GM18868 (cell line): ENCODE measurements around the gene TBC1D22A.

ENCODE experiments used
- ATAC-seq: cut with Tn5 transposase; IDR thresholded peaks from one replicate; pipeline ENCODE4 v1.9.1; 2021; ENCODE audit warnings: mild to moderate bottlenecking, moderate library complexity; ENCODE audit not compliant: unreplicated experiment

TBC1D22A gene

GRCh38 chr22:46793497-46793896 is 31.0 kb downstream of the TBC1D22A start:
- no peak for ATAC-seq

GRCh38 chr22:46794067-46794466 is 31.6 kb downstream of the TBC1D22A start:
- no peak for ATAC-seq

- no peak for ATAC-seq
Measured at GRCh38 chr22:46794491-46794890, 32.0 kb downstream of the TBC1D22A start.

- no peak for ATAC-seq
Measured at GRCh38 chr22:46795140-46795539, 32.7 kb downstream of the TBC1D22A start.

GRCh38 chr22:46795845-46796565 is 33.6 kb downstream of the TBC1D22A start:
- no peak for ATAC-seq

GRCh38 chr22:46796566-46797195 is 34.2 kb downstream of the TBC1D22A start:
- ATAC-seq, result no peak

GRCh38 chr22:46797355-46797754 is 34.9 kb downstream of the TBC1D22A start:
- ATAC-seq, result no peak

- no peak for ATAC-seq
Measured at GRCh38 chr22:46798041-46798365, 35.6 kb downstream of the TBC1D22A start.

GRCh38 chr22:46798366-46799350 is 36.2 kb downstream of the TBC1D22A start:
- no peak for ATAC-seq

GRCh38 chr22:46799626-46800025 is 37.2 kb downstream of the TBC1D22A start:
- ATAC-seq, result no peak

- ATAC-seq, result no peak
Measured at GRCh38 chr22:46800102-46800857, 37.8 kb downstream of the TBC1D22A start.

- no peak for ATAC-seq
Measured at GRCh38 chr22:46801331-46801811, 38.9 kb downstream of the TBC1D22A start.

- ATAC-seq, result no peak
Measured at GRCh38 chr22:46801826-46802607, 39.6 kb downstream of the TBC1D22A start.

GRCh38 chr22:46802608-46803027 is 40.2 kb downstream of the TBC1D22A start:
- no peak for ATAC-seq

GRCh38 chr22:46803031-46803880 is 40.8 kb downstream of the TBC1D22A start:
- peak; percentile 45 for ATAC-seq

- ATAC-seq, result no peak
Measured at GRCh38 chr22:46803936-46804335, 41.5 kb downstream of the TBC1D22A start.

- no peak for ATAC-seq
Measured at GRCh38 chr22:46806794-46807193, 44.3 kb downstream of the TBC1D22A start.

GRCh38 chr22:46807458-46807857 is 45.0 kb downstream of the TBC1D22A start:
- no peak for ATAC-seq
